Hepatocyte (in vitro differentiated cells): ENCODE data around the gene SIK3.

Experiments used
- EZH2 ChIP-seq: fragments of 200-600 bp; sonication (generic); IDR thresholded peaks from 2 replicates; pipeline ENCODE4 v1.6.1; 2016; ENCODE audit warnings: antibody characterized with exemption, mild to moderate bottlenecking, borderline replicate concordance
- TF ChIP-seq, protein P1 (sequence below): fragments of 200-600 bp; sonication (generic); IDR thresholded peaks from 2 replicates; pipeline ENCODE4 v1.5.1; 2016; ENCODE audit warnings: antibody characterized with exemption, mild to moderate bottlenecking; ENCODE audit not compliant: poor library complexity

DNA sequence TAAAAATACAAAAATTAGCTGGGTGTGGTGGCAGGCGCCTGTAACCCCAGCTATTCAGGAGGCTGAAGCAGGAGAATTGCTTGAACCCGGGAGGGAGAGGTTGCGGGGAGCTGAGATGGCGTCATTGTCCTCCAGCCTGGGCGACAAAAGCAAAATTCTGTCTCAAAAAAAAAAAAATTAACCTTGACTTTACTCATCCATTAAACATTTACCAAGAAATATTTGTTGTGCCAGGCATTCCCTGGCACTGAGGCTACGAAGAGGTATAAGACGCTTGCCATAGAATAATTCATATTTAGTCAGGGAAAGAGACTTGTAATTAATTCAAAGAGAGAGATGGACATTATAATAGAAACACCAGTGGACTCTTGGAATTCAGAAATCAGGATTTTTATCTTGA, 32.7 kb upstream of the SIK3 start:
- TF ChIP-seq, protein P1, sequence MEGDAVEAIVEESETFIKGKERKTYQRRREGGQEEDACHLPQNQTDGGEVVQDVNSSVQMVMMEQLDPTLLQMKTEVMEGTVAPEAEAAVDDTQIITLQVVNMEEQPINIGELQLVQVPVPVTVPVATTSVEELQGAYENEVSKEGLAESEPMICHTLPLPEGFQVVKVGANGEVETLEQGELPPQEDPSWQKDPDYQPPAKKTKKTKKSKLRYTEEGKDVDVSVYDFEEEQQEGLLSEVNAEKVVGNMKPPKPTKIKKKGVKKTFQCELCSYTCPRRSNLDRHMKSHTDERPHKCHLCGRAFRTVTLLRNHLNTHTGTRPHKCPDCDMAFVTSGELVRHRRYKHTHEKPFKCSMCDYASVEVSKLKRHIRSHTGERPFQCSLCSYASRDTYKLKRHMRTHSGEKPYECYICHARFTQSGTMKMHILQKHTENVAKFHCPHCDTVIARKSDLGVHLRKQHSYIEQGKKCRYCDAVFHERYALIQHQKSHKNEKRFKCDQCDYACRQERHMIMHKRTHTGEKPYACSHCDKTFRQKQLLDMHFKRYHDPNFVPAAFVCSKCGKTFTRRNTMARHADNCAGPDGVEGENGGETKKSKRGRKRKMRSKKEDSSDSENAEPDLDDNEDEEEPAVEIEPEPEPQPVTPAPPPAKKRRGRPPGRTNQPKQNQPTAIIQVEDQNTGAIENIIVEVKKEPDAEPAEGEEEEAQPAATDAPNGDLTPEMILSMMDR, result no peak
- TF ChIP-seq EZH2, result no peak
